Breast epithelium (tissue), 3 donors: Measurements from ENCODE around the gene SKAP2.
"Not testable (repeated sequence)": the region's sequence is repeated elsewhere in the genome, so short reads cannot be mapped to it uniquely, and the experiment has no call there.

Experiments
- CTCF ChIP-seq, 3 donors: fragments of 450-650 bp; IDR thresholded peaks; one replicate each; pipeline ENCODE4 v1.5.1; 2016 to 2017; ENCODE audit warnings: antibody characterized with exemption in 3 of 3, mild to moderate bottlenecking in 3 of 3, moderate library complexity in 3 of 3
- POLR2A ChIP-seq: fragments of 450-650 bp; IDR thresholded peaks from one replicate; pipeline ENCODE4 v1.6.1; 2016; ENCODE audit warnings: antibody characterized with exemption, mild to moderate bottlenecking, moderate library complexity

- not testable (repeated sequence) for TF ChIP-seq CTCF (IDR thresholded peaks at IDR 0.05); POLR2A
These were observed 27.6 kb downstream of the SKAP2 start for GRCh38 chr7:26836793-26837192.
